GM19328 (cell line): ENCODE measurements around the gene HSPA1B.
"Not testable (repeated sequence)": the region's sequence is repeated elsewhere in the genome, so short reads cannot be mapped to it uniquely, and the experiment has no call there.

ENCODE experiments used
- ATAC-seq: cut with Tn5 transposase; IDR thresholded peaks from one replicate; pipeline ENCODE4 v1.9.1; 2021; ENCODE audit warnings: mild to moderate bottlenecking, moderate library complexity; ENCODE audit not compliant: unreplicated experiment

Gene HSPA1B

DNA sequence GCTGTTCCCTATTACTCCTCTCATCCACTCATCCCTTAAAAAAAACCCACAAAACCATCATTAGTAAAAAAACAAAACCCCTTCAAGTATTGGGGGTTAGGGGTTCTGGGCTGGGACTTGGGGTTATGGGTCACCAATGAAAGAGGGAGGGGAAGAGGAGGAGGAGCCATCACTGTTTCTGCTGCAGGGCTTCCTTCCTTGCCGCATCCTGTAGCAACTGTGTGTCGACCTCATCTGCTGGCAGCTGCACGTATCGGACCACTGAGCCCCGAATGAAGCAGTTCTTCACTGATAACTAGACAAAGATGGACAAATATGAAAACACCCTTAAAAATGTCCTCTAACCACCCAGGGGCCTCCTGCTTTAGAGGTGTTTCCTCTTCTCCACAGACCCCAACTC, 29.9 kb upstream of the HSPA1B start:
- ATAC-seq, result no peak

DNA sequence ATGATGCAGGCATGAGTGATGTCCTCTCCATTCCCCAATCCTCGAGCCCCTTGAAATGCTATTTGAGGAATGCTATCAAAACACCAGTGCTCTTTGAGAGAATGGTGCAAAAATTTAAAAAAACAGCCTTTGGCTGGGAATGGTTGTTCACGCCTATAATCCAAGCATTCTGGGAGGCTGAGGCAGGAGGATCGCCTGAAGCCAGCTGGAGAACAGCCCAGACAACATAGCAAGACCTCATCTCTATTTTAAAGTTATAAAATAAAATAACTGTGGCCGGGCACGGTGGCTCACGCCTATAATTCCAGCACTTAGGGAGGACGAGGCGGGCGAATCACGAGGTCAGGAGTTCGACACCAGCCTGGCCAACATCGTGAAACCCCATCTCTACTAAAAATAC, 27.8 kb upstream of the HSPA1B start:
- ATAC-seq, result no peak

DNA sequence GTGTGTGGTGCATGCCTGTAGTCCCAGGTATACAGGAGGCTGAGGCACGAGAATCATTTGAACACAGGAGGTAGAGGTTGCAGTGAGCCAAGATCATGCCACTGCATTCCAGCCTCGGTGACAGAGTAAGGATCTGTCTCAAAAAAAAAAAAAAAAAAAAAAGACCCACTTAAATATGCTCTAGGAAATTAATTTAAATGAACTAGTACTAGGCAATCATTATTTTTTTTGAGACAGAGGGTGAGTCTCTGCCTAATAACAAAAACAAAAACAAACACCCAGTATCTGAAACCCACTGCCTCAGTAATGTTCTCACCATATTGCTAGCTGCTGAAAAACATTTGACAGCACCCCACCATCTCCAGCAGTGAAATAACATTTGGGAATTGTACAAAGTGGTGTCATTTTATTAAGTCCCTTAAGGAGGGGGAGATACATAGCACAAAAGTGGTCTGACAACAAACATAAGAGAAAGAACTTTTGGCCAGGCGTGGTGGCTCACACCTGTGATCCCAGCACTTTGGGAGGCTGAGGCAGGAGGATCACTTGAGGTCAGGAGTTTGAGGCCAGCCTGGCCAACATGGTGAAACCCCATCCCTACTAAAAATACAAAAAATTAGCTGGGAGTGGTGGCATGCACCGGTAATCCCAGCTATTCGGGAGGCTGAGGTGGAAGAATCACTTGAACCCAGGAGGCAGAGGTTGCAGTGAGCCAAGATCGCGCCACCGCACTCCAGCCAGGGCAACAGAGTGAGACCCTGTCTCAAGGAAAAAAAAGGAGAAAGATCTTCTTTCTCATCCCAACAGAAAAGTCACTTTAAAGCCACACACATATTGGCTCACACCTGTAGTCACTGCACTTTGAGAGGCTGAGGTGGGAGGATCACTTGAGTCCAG, 26.3 kb upstream of the HSPA1B start:
- not testable (repeated sequence) for ATAC-seq

DNA sequence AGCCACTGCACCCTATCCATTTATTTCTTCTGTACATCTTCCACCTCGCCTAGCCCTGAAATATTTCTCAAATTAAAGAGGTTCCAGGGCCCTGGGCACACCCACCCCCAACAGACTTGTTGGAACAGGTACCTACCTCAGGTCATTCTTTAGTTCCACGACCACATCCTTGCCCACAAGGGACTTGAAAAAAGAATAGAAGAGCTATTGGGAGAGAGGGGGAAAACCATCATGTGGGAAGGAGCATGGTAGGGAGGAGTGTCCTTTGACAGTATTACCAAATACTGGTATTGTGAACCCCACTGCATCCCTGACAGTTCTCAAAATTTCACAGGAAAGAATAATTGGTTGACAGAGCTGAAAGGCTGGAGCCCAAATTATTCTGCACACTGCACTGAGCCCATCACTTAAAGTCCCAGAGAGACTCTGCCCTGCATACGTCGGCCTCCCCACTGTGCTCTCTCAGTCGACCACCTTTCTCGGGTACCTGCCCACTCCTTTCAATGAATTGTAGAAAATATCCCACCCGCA, 21.5 kb upstream of the HSPA1B start:
- ATAC-seq, result no peak

DNA sequence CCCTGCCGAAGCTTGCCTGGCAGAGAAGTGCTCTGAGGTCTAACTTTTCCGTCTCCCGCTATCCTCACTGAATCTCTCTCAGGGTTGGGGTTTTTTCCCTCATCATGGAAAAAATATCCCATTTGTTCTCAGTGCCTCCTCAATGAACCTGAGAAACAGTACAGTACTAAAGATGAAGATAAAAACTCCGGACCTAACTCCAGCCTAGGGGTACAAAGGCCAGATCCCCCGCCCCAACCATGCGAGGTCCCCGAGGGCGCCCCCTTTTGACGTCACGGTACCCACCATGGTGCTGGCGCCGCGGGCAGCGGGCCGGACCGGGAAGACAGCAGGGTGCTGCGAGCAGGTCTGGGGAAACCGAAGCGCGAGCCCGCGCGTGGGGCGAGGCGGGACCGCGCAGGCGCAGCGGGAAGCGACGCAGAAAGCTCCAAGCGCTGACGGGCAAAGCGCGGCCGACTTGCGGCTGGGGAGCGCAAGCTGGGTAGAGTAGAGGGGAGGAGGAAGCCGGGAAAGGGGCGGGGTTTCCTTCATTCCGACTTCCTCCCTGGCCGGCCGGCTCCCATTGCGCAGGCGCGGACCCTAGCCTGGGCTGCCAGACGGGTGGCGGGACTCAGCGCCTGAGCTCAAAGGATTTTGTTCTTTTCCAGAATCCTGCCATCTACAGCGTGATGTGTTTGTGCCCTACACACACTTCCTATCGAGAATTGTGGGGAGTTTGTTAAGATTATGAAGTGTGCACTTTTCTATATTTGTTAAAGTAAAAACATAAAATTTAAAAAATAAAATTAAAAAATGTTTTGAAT, 20.9 kb upstream of the HSPA1B start, which contains the start of gene LSM2:
LSM2 (minus strand) TSS at position 497 of the 803 bp plus-strand sequence; CDS start at position 288, 209 bp downstream.
- ATAC-seq, result peak; percentile 89

- ATAC-seq, result not testable (repeated sequence)
Observed at GRCh38 chr6:31808599-31808998, 18.9 kb upstream of the HSPA1B start.

GRCh38 chr6:31811645-31812044, 15.9 kb upstream of the HSPA1B start:
- no peak for ATAC-seq

- no peak for ATAC-seq
Observed at GRCh38 chr6:31813465-31813849, 14.1 kb upstream of the HSPA1B start.

DNA sequence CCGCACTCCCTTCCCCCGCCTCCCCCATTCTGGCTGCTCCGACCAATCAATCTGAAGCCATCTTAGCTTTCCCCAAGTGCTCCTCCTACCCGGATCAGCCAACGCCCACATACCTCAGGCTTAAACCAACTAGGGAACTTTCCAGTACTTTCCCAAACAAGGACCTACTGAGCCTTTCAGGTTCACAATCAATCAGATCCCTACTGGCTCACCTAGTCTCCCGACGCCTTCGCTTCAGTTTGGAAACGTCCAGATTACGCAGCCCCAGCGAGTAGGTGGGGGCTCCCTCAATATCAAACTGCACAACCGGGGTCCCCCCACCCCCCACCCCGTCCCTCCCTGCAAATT, 12.9 kb upstream of the HSPA1B start:
- ATAC-seq, result no peak

GRCh38 chr6:31815025-31815838, 12.3 kb upstream of the HSPA1B start, which contains the start of the genes HSPA1A and HSPA1L:
Gene HSPA1A (plus strand): TSS chr6:31815543. CDS start chr6:31815757, 214 bp downstream.
Gene HSPA1L (minus strand): TSS chr6:31815283. CDS start chr6:31811972, 3,311 bp downstream.
- ATAC-seq, result no peak

- not testable (repeated sequence) for ATAC-seq
Observed at GRCh38 chr6:31817133-31817928, 10.2 kb upstream of the HSPA1B start.

DNA sequence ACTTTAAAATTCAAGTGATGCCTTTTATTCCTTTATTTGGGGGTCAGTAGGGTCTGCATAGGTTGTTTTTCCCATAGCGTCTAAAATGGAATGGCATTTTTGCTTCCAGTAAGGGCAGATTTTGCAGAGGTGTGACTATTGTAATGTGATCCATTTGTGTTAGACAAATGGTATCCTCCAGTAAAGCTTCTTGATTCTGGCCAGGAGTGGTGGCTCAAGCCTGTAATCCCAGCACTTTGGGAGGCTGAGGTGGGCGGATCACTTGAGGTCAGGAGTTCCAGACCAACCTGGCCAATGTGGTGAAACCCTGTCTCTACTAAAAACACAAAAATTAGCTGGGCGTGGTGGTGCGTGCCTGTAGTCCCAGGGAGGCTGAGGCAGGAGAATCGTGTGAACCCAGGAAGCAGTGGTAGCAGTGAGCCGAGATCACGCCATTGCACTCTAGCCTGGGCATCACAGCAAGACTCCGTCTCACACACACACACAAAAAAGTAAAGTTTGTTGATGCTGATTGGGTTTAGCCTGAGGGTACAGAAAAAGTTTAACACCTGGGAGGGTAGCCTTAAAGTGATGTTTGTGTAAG, 9.5 kb upstream of the HSPA1B start:
- ATAC-seq, result not testable (repeated sequence)

DNA sequence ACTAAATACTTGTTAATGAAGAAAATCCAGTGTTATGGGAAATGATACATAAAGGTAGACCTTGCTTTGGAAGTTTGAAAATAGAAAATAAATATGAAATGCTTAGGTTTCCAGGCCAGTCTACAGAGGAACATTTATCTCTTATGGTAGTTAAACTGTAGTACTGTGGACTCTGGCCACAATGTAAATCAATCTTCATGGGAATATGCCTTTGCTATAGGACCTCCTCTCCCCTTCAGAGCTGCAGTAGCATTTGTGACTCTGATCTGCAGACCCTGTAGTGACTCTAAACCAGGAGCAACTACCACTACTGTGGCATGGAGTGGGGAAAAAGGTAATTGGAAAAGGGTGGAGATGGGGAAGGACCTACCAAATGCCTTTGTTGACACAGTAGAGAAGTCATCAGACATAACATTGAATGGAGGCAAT, 7.7 kb upstream of the HSPA1B start:
- ATAC-seq, result no peak

- ATAC-seq, result not testable (repeated sequence)
Observed at GRCh38 chr6:31820399-31820798, 7.1 kb upstream of the HSPA1B start.

DNA sequence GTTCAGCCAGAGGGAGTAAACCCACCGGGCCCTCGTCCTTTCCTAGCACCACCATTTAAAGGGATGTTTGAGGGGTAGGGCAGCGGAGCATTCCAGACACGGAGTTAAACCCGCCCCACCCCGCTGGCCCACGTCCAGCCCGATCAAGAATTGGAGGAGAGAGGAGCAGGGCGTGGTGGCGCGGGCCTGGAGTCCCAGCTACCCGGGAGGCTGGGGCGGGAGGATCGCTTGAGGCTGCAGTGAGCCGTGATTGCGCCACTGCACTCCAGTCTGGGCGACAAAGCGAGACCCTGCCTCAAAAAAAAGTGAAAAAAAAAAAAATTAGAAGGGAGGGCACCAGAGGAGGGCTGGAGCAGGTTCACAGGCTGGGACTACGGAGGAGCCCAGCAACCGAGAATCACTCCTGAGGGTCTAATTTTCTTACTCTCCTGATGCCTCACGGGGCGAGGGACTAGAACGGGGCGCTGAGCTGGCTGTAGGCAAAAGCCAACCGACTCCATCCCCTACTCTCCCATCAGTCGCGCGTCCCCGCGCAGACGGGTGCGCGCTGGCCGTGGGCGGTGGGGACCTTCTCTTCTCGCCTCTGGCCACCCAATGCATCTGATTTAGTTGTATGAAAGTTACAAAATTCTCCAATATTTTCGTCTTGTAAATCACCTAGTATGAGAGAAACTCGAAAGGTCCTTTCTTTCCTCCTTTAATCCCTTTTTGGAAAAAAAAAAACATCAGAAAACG, 6.1 kb upstream of the HSPA1B start:
- ATAC-seq, result no peak

DNA sequence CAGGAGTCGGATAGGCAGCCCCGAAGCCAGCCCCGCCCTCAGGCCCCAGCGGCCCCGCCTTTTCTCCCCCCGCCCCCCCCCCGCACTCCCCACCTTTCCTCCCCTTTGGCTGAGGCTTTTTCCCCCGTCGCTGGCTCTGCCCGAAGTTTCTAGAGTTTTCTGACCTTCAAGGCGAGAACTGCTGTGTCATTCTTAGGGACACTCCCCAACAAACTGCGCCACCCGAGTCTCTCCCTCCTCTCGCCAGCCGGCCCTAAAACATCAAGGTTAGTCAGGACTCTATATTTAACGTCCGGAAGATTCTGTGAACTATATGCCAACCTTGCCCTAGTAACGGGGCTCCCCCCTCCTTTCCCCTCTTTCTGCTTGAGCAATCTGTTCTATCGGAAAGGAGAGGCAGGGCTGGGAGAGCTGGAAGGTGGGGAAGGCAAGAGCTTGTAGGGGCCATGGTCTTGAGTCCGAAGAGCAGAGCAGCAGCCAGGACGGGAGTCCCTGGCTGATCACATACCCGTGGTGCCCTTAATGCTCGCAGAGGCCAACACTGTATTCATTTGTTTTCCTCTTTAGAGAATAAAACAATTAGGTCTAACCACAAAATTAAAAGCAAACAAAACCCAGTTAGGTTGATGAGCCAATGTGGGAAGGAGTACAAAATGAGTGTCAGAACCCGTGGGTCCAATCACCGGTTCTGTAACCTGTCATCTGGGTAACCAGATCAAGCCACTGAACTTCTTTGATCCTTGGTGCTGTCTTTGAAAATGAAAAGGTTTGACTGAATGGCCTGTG, 5.3 kb upstream of the HSPA1B start:
- ATAC-seq, result no peak

DNA sequence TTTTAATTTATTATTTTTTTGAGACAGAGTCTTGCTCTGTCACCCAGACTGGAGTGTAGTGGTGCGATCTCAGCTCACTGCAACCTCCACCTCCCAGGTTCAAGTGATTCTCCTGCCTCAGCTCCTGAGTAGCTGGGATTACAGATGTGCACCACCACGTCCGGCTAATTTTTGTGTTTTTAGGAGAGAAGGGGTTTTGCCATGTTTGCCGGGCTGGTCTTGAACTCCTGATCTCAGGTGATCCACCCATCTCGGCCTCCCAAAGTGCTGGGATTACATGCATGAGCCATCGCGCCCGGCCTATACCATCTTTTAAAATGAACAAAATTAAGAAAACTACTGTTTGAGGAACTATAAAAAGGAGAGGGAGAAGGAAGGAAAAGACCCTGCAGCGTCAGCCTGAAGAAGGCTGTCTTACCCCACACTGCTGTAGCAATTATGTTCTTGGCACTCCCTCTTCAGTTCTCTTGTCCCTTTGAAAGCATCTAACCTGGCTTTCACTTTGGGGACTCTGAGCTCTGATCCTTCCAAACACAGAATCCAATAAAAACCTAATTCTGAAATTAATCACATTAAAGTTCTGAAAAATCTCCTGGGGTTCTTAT, 3.8 kb upstream of the HSPA1B start:
- ATAC-seq, result not testable (repeated sequence)
